ENCODE data around the gene MINDY4.

MINDY4 gene

DNA sequence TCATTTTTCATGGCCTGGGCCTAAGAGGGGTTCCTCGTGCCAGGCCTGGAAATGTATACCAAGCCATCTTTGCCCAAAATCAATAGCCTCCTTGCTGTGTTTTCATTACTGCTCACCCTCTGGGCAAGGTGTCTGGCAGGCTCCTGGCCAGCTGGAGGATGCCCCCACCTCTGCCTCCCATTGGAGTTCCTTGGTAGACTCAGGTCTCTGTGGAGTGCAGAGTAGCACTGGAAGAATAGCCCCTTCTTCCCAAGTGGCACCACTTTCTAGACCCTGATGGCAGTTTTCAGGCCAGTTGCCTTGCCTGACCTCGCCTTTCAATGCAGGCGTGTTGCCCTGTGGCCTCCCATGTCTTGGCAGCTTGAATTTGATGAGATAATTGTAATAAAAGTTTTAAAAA is 84.7 kb downstream of the MINDY4 start:
- no peak for DNase-seq (ENCODE audit: low spot score)

DNA sequence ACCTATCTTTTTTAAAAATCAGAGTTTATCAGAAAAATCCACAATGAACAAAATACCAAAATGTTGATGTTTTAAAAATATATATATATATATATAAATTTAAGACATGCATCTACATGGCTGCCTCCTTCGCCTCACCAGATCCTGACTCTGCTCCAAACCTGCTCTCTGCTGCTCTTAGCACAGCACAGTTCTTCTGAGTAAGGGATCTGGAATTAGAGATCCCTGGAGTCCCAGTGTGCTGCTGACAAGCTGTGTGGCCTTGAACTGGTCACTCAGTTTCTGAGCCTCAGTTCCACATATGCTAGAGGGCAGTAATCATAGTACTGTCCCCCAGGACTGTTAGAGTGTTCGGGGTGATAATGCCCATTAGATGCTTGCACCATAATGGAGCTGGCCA is 87.4 kb downstream of the MINDY4 start:
- DNase-seq (ENCODE audit: low spot score) = no peak

DNA sequence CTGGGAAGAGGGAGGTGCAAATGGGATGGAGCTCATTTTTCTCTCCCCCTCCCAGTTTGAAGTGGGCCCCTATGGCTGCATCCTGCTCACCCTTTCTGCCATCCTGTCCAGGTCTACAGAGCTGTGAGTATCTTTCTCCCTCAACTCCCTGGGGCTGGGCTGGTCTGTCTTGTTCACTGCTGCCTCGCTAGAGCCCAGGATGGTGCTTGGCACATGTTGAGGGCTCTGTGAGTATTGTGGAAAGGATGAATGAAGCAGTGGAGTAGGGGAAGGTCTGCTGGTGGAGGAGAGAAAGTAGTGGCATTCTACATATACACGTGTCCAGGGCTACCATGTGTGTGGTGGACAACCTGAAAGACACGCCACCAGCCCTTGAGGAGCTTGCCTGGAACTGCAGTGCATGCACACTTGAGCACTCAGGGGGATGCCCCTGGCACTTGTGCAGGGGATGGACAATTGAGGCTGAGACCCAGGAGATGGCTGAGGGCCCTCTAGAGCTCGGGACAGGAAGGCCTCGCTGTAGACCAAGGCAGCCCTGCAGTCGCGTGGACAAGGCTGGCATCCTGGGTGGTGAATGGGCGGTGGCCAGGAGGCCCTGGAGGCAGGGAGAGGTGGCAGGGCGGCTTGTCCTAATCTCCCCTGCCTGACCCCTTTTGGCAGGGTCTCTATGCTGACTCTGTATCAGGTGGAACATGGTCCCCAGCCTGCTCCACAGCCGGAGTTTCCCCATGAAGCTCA is 88.2 kb downstream of the MINDY4 start:
- DNase-seq (ENCODE audit: low spot score) = no peak

DNA sequence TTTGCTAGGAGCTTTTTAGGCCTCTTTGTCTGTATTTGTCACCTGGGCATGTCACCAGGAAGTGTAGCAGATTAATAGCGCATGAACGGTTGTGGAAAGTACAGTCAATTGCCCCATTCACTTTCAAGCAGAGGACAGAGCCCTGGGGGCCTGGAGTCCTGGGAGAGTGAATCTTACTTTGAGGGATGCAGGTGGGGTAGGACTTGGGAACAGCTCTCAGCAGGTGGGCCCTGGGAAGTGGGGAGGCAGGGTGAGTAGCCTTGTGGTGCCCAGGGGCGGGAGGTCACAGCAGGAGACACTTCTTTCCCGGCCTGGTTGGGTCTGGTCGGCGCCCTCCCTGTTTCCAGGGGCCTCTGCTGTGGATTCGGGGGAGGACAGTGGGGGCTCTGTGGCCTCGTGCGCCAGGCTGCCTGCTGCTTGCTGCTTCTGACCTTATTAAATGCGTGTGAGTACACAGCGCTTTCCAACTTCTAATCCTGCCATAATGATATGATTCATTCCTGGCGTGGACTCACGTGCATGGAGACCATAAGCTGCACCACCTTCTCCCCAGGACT is 88.8 kb downstream of the MINDY4 start:
- no peak for DNase-seq (ENCODE audit: low spot score)

DNA sequence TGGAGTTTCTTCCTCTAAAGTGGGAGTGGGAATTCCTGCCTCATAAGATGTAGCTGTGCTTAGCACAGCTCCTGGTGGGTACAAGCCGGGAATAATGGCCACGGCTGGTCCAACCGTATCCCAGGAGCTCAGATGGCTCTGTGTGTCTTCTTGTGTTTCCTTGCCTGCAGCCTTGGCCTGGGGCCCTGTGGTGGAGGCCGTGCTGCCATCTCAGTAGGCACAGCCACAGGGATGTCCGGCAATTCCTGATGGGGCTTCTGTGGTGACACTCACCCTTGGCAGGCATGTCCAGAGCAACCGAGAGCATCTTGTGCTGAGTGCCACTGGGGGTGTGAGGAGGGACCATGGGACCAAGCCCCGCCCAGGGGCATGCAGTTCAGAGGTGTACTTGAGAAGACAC is 90.4 kb downstream of the MINDY4 start:
- no peak for DNase-seq (ENCODE audit: low spot score)

DNA sequence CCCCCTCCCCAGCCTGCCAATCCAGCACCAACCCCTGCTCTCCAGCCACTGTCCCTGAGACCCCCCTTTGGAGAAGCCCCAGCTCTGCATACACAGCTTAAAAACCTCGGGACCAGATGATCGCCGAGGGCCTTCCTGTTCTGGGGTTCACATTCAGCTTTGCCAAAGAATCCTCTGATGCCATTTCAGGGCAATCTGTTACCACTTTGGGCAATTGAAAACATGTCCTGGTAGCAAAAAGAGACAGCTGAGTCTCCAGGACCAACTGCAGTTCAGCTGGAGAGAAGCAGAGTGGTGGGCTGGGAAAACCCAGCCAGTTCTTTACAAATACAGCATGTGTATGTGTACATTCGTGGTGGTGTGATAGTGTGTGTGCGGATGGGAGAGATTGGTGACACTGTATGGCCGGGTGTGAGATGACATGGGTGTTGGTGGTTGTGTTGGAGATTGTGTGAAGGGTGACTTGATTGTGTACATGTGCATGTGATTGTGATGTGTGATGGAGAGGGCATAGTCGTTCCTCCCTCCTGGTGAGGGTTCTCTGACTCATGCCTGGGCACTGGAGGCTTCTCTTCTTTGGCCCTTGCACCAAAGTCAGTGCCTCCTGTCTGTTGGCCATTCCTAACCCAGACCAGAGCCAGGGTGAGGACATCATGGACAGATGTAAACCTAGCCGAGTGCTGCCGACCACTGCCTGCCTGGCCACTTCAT is 91.9 kb downstream of the MINDY4 start:
- DNase-seq (ENCODE audit: low spot score) = no peak

DNA sequence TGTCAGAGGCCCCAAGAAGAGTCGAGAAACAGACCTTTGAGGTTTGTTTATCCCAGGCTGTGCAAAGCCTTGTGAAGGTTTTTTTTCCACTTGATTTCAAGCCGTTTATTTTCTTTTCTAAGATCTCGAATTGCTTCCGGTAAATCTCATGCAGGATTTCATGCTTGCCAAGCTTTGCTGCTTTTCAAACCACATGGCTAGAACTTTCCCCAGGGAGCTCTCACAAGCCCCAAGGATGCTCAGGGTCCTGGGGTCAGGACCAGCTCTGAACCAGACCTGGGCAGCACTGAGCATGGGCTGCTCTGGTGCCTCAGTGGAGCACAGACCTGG is 92.5 kb downstream of the MINDY4 start:
- DNase-seq (ENCODE audit: low spot score) = no peak

DNA sequence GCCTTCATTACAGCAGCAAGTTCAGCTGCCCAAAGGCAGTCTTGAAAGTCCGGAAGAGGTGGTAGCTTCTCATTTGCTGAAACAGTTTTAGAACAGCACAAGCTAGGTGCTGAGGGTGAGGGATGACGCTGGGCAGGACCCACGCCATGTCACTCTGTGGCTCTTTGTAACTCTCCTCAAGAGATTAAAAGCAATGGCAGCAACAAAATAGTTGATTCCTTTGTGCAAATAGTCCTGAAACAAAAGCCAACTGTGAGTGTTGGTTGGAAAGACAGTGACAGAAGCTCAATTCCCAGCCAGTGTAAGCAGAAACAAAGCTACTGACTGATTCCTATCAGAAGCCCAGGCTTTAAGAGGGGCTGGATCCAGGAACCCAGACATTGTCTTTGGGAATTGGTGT is 92.9 kb downstream of the MINDY4 start:
- DNase-seq (ENCODE audit: low spot score) = no peak

DNA sequence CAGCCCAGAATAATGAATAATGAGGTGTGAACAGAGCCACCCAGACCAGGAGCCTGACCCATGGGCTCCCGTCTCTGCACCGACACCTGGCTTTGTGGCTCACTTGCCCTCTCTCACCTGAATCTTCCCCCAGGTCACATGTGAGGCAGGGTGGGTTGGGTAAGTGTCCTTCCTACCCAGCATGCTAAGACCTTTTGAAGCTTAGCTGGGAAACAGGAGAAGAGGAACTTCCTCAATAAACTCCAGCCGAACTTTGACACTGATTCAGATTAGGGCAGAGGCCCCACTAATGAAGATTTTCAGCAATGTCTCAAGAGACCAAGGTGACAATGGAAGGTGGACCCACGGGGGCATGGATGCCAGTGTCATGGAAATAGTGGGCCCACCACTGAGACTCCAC is 93.9 kb downstream of the MINDY4 start:
- no peak for DNase-seq (ENCODE audit: low spot score)

DNA sequence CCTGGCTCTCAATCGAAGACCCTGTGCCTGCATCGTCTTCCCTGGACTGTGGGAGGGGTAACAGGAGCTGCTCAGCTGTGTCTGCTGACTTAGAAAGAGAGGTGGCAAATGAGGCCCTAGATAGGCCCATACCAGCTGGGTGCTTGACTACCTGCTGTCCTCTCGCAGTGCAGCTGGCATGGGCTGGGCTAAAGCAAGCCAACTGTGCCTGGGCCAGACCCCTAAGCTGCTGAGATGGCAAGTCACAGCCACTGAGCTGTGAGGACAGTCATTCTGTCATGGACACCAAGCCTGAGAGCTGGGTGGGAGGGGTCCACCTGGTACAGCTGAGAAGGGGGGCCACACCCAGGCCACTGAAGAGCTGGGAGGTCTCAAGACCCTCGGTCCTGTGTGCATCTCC is 94.6 kb downstream of the MINDY4 start:
- DNase-seq (ENCODE audit: low spot score) = no peak

DNA sequence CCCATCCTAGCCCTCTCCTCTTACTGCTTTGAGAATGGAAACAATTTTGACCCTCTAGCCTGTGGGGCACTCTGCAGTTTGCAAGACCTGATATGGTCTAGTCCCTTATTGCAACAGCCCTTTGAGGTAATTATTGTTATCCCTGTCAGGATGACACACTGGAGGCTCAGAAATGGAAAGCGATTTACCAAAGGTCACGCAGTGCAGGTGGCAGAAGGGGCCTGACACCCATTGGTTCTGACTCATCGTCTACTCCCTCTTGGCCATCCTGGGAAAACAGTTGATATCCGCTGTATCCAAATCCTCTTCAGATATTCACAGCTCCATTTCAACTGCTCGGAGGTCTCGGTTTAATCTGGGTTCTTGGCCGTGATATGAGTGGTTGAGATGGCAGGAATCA is 95.7 kb downstream of the MINDY4 start:
- no peak for DNase-seq (ENCODE audit: low spot score)

DNA sequence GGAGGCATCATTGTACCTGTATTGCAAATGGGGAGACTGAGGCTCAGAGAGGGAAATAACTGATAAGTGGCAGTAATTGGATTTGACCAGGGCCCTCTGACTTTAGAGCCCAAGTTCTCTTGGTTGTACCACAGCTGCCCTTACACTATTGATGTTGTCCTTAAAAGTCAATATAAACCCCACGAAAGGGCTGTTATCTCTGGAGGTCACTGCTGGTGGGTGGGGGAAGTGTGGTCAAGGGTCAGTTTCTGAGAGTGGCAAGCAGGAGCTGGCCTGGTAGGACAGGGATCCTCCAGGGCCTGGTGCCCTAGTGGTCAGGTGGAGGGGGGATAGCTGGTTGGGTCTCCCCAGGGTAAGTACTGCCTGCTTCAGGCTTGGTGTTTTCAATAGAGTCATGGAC is 96.3 kb downstream of the MINDY4 start:
- no peak for DNase-seq (ENCODE audit: low spot score)

DNA sequence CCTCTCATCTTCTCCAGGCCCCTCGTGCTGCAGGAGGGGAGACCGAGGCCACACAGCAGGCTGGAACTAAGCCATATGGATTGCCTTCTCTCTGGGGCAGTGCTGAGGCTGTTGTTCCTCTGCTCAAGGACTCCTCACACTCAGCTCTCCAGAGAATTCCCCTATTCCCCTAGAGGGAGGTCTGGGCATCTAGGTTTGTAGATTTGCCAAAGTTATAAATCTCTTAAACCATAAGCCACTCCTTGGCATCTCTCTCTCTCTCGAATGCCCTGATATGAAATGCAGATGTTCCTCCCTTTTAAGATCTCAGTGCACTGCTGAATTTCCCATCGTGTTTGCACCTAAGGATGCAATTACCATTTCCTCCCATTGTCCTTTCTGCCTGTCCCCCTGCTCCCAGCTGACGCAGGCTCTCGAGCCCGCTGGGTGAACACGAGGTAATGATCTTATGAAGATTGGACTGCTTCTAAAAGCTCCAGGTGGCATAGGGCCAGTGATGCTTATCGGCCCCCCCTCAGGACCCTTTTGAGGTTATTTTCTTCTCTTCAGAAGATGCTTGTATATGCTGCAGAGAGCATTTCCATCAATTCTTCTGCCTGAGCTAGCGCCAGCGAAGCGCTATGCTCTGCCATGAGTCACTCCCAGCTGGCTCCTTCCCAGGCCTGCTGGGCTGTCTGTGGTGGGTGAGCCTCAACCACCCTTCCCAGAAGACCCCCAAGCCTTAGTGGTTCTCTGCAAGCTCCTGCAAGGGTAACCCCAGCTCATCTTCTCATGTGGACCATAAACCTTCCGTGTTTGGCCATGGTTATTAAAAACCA is 98.8 kb downstream of the MINDY4 start:
- no peak for DNase-seq (ENCODE audit: low spot score)

DNA sequence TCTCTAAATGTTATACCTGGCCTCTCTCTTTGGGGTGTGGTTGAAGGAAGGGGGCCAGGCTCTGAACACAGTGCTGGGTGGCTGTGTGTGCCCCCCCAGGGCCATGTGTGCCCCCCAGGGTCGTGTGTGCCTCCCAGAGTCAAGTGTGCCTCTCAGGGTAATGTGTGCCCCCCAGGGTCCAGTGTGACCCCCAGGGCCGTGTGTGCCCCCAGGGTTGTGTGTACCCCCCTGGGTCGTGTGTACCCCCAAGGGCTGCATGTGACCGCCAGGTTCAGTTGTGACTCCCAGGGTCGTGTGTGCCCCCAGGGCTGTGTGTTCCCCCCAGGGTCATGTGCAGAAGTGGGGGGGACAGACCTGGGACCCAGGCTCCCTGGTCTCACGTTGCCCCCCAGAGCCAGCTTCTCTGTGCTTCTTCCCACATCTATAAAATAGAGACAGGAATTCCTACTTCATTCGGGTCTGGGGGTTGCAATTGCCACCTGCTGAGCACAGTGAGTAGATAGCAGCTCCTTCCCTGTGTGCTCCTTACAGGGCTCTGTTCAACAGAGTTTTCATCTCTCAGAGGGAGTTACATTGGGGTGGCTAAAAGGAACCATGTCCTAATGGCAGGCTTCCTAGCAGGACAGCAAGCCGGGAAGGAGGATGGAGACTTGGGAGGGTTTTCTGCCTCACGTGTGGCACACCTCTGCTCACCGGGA is 99.8 kb downstream of the MINDY4 start:
- DNase-seq (ENCODE audit: low spot score) = no peak

DNA sequence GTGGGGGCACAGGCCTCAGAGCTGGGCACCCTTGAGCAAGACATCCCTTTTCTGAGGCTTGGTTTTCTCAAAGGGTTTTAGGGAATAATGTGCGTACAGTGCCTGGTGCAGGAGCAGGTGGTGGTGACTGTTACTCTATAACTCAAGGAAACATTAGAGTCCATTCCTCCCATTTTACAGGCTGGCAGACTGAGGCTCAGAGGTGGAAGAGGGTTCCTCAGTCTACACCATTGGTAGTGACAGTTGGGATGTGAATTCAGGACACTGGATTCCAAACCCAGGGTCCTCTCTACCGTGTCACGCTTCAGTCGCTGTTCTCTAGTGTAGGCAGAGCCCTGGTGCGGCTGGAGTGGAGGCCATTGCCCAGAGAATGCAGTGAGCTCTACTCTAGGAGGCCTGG is 100.4 kb downstream of the MINDY4 start:
- DNase-seq (ENCODE audit: low spot score) = no peak

DNA sequence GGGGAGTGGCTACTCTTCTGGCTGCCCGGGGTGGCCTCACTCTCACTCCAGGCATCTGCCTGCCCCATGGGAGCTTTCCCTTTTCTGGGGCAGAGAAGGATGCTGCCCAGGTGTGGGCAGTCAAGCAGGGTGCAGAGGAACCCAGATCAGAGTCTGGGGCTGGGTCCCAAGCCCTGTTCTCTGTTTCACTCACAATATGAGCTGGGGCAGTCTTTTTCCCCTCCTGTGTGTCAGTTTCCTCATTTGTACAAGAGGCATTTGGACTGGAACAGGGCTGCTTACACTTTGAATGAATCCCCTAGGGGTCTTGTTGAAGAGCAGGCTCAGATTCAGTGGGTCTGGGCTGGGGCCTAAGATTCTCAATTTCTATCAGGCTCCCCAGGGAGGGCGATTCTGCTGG is 102.0 kb downstream of the MINDY4 start:
- DNase-seq (ENCODE audit: low spot score) = no peak

DNA sequence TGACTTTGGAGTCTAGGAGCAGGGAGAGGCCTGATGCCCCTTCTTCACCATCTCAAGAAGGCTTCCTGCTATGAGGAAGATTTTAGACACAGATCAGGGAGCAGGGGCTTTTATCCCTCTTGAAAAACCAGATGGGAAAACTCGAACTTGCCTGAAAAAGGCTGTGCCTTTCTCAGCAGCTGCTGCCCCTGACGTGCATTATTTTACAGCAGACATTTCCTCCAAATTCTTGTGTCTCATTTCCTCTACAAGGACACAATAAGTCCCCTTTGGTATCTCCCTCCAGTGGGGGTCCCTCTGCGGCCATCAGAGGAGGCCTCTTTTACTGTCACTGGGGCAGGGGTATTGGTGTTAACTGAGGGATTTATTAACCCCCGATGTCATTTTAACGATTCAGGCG is 102.4 kb downstream of the MINDY4 start:
- no peak for DNase-seq (ENCODE audit: low spot score)

DNA sequence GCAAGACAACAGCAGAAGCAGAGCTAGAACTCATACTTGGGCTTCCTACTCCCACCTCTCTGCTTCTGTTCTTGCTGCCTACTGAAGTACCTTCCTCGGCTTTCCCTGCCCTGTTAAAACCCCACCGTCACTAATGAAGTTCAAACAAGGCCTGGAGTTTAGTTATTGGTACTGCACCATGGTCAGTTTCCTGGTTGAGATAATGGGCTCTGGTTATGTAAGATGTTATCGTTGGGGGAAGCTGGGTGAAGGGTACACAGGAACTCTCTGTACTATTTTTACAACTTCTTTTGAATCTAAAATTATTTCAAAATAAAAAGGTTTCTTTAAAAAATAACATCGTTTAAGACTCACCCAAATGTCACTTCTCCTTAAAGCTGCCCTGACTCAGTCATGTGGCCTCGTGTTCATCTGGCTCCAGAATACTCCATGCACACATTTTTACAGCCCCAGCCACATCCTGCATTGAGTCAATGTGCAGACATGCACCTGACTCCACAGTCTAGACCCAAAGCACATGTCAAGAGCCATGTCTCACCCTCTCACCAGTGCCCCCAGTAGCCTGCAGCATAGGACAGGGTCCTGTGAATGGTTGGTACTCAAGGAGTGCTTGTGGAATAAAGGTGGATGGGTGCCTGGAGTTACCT is 103.6 kb downstream of the MINDY4 start:
- DNase-seq (ENCODE audit: low spot score) = no peak

DNA sequence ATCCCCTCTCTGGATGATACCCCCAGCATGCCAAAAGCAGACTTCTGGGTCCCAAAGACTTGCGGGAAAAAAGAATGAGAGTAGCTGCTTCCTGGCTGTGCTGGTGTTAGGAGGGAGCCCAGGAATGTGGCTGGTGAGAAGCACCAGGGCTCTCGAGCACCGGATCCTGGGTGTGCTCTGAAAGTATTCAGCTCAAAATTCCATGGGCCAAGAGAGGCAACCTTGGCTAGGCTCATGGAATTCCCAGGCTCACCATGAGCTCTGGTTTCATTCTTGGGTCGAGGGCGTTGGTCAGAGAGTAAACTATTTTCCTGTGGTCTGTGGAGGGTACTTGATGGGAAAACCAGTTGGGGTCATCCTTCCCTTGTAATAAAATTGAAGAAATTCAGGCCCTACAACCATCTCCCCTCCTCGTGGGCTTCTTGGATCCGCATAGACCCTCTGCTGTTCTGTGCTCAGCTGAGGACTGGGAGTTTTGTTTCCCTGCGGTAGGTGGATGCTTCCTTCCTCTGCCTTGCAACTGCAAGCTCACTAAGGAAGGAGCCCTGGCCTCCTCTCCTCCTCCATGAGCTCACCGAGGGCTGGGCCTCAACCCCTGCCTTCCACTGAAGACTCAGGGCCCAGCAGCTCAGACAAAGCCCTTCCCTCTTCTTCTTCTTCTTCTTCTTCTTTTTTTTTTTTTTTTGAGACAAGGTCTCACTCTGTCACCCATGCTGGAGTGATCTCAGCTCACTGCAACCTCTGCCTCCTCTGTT is 106.0 kb downstream of the MINDY4 start:
- no peak for DNase-seq (ENCODE audit: low spot score)

DNA sequence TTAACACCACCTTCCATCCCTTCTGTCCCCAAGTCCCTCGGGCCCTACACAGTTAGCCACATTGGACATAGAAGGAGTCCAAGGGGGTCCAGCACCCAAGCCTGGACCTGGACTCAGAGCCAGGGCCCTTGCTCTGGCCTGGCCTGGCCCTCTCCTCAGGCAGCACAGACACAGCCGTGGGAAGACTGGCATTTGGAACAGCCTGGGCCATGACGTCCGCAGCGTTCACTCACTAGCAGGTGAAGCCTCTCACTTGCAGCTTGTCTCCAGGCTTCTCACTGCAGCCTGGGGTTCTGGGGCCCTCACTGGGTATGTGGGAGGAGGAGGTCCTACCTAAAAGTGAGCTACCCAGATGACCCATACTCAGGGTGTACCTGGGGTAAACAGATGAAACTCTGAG is 106.8 kb downstream of the MINDY4 start:
- DNase-seq (ENCODE audit: low spot score) = no peak
